Caki2 (cell line): Measurements from ENCODE around the gene RHOXF1. TPM values are rescaled to one million over a fixed set of nuclear protein-coding genes. Genes with fewer than 3 reads are reported as not detected.
"Not testable (repeated sequence)": the region's sequence is repeated elsewhere in the genome, so short reads cannot be mapped to it uniquely, and the experiment has no call there.

Source experiments
- DNase-seq: peaks from one replicate; pipeline ENCODE4 v3.0.0-alpha.2; 2015; ENCODE audit warnings: low read depth
- in situ Hi-C: cut with HindIII; loops from 2 replicates; pipeline ENCODE4 v1.10.0; 2016; ENCODE audit warnings: low sequenced_read_pairs, low pct_unique_long_range_greater_than_20kb, mixed read lengths
- total RNA-seq: library from RNA; depleted of rRNA; stranded (reverse); fragments of >200 nt; shearing (Covaris generic); gene quantifications from 2 replicates; pipeline ENCODE4 v1.2.3, GENCODE V29; 2014; ENCODE audit warnings: low replicate concordance; rRNA removed

RHOXF1 gene
- total RNA-seq: not detected in 2 replicates

- DNase-seq: no peak
- in situ Hi-C loops: no loop called here
Observed at GRCh38 chrX:120115438-120115963, at the start of gene RHOXF1. Gene RHOXF1, minus strand, starts transcription at chrX:120115913. Its CDS starts 51 bp downstream, at chrX:120115862.

- DNase-seq: not testable (repeated sequence)
Observed at GRCh38 chrX:120159086-120159485, 43.4 kb upstream of the RHOXF1 start.

GRCh38 chrX:120158313-120158712, 42.6 kb upstream of the RHOXF1 start, which contains the start of gene RHOXF2:
Gene RHOXF2, plus strand, starts transcription at chrX:120158613. Its CDS starts 138 bp downstream, at chrX:120158751.
- in situ Hi-C loops, DNase-seq: not testable (repeated sequence)

More at GRCh38 chrX:120159086-120159485, 43.4 kb upstream of the RHOXF1 start:
- in situ Hi-C loops: not testable (repeated sequence)

GRCh38 chrX:120150109-120150744, 34.5 kb upstream of the RHOXF1 start:
- in situ Hi-C loops, DNase-seq: not testable (repeated sequence)

GRCh38 chrX:120147537-120147936, 31.8 kb upstream of the RHOXF1 start:
- in situ Hi-C loops: no loop called here
- DNase-seq: no peak

GRCh38 chrX:120146323-120146722, 30.6 kb upstream of the RHOXF1 start:
- in situ Hi-C loops, DNase-seq: not testable (repeated sequence)

GRCh38 chrX:120145295-120145925, 29.7 kb upstream of the RHOXF1 start:
- no peak for DNase-seq
- in situ Hi-C loops: no loop called here

GRCh38 chrX:120144178-120144844, 28.6 kb upstream of the RHOXF1 start:
- in situ Hi-C loops: no loop called here
- DNase-seq: no peak

GRCh38 chrX:120140293-120140981, 24.7 kb upstream of the RHOXF1 start:
- in situ Hi-C loops: no loop called here
- no peak for DNase-seq

- in situ Hi-C loops: no loop called here
- no peak for DNase-seq
Observed at GRCh38 chrX:120137439-120137838, 21.7 kb upstream of the RHOXF1 start.

GRCh38 chrX:120136840-120137239, 21.1 kb upstream of the RHOXF1 start:
- in situ Hi-C loops: no loop called here
- peak; percentile 0 for DNase-seq

- in situ Hi-C loops: no loop called here
- no peak for DNase-seq
Observed at GRCh38 chrX:120136128-120136527, 20.4 kb upstream of the RHOXF1 start.

- in situ Hi-C loops, DNase-seq: not testable (repeated sequence)
Observed at GRCh38 chrX:120128306-120128846, 12.7 kb upstream of the RHOXF1 start.

GRCh38 chrX:120125444-120125843, 9.7 kb upstream of the RHOXF1 start:
- in situ Hi-C loops: no loop called here

GRCh38 chrX:120120223-120120622, 4.5 kb upstream of the RHOXF1 start:
- DNase-seq: no peak
- in situ Hi-C loops: no loop called here

More at GRCh38 chrX:120125444-120125843, 9.7 kb upstream of the RHOXF1 start:
- DNase-seq: no peak

- in situ Hi-C loops: no loop called here
- DNase-seq: no peak
Observed at GRCh38 chrX:120111611-120112010, 4.1 kb downstream of the RHOXF1 start.

GRCh38 chrX:120109378-120109777, 6.3 kb downstream of the RHOXF1 start:
- in situ Hi-C loops: no loop called here
- no peak for DNase-seq

GRCh38 chrX:120104707-120105106, 11.0 kb downstream of the RHOXF1 start:
- in situ Hi-C loops, DNase-seq: not testable (repeated sequence)
